Muscle of back (tissue), 11 donors: ENCODE data around the gene BRD1. TPM values are rescaled to one million over a fixed set of nuclear protein-coding genes. Genes with fewer than 3 reads are reported as not detected.

ENCODE experiments used
- DNase-seq, 3 donors: peaks; one replicate each; pipeline versions ENCODE4 v3.0.0 to v3.0.0-alpha.2; 2013
- polyA plus RNA-seq, 10 donors: library from polyadenylated mRNA; unstranded; fragments of 120-200 nt; gene quantifications; one replicate each; pipeline ENCODE4 v1.2.1, GENCODE V29; 2013; ENCODE audit not compliant: insufficient read length in 10 of 10

Gene BRD1
- polyA plus RNA-seq, 10 donors = 18.4 to 30.2 (median 25.4) TPM

DNA sequence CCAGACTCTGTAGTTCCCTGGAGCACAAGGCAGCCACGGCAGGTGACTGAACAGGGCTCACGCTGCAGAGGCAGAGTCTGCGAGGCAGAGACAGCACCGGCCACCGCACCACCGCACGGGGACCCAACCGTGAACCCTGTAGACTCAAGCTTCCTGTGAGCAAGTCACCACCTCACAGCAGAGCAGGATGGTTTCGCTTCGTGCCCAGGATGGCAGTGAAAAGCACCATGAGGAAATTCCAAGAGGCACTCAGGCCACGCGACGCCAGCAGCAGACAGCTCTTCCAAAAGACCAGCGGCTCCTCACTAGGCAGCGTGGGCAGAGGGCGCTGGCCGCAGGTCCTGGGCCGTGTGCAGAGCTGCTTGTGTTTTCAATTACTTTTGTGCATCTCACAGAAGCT lies 24.5 kb downstream of the BRD1 start:
- DNase-seq = no peak

DNA sequence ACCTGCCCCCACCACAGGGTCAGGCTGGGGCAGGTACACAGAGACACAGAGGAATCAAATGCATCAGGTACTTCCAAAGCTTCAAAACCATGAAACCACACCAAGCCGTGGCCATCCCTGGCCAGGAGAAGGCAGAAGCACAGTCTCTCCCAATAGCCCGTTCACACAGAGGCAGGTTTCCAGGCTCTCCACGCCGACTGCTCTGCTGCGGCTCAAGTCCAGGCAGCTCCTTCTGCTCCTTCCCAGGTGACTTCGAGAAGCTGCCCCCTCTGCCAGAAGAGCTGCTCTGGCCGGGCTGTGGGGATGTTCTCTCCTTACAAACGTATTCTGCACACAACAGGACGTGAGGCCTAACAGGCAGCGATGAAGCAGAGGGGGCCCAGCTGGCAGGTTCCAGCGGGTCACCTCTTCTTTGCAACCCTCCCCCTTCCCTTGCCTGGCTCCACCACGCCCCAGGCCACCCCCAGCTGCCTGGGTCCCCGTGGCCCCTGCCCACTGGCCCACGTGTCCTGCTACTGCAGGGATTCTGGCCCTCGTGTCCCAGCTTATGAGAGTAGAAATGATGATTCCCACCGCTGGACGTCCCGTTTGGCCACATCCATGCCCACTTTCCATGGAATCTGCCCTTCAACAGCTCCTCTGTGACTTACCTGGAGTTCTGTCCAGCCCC lies 26.1 kb downstream of the BRD1 start:
- DNase-seq = no peak

DNA sequence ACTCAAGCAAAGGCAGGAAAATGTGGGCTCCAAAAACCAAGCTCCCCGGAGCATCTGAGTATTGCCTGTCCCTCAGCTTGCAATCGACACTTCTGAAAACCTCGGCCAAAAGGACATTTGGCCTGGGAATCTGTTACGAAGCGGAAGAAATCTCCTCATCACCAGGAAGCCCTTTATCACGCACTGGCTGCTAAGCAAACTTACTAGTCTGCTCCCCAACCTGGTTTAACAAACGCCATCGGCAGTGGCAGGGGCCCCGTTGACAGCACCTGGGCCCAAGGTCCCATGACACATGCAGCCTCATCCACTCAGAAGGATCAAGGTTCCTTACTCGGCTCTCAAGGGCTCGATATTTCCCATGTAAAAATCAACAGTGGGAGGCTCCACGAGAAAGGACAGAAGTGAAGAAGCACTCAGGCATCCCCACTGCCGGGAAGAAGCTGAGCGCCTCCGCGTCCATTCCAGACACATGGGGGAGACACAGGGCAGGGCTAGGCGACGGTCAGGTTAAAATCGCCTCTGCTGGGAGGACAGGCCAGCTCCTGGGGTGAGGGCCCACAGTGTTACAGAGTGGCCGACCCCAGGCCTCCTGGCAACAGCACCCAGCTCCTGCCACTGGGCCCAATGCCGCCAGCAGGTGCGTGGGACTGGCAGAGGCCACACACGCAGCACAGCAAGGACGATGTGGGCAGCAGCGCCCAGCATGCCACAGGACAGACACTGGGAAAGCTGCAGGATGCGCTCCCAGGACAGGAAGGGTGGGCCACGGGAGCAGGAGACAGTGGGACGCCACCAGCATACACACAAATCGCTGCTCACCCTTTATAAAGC lies 27.1 kb downstream of the BRD1 start:
- DNase-seq = no peak

DNA sequence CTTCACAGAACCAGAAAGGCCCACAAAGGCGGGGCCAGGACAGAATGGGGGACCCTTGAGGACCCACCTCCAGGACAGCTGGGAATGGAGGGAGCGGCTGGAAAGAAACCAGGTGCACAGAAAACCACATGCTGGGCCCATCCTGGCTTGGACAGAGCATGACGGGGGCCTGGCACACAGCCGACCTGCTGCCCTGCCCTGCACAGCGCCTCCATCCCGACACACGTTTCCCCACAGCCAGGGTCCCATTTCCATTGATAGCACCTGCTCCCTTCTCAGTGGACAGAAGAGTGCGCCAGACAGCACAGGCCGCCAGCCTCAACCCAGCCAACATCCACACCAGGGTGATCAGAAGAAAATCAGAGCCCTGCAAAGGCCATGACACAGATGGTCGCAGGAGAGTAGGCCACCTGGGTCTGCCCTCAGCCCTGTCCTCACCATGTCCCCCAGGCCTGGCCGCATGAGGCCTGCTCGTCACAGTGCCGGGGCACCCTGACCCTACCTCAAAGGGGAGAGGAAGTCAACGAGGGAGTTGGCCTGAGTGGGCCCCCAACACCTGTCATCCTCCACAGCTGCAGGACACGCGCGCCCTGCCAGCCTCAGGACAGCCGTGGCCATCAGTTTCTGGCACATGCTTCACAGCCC lies 28.1 kb downstream of the BRD1 start:
- DNase-seq = no peak

- no peak for DNase-seq
These were observed 29.1 kb downstream of the BRD1 start for GRCh38 chr22:49798486-49799151.

DNA sequence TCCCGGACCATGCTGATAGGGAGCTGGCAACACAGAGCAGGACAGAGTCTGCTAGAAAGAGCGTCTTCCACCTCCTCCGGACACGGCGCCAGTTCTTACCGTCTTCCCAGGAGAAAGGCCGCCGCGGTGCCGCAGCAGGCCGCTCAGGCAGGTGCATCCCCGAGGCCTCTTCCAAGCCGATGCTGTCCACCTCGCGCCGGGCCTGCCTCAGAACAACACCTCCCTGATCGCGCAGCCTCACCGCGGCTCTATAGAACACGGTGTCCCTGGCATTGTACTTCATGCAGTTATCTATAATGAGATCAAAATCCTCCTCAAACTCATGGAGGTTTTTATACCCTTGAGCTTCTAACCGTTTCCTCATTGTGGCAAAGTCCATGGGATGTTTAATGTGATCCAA lies 30.0 kb downstream of the BRD1 start:
- no peak for DNase-seq

DNA sequence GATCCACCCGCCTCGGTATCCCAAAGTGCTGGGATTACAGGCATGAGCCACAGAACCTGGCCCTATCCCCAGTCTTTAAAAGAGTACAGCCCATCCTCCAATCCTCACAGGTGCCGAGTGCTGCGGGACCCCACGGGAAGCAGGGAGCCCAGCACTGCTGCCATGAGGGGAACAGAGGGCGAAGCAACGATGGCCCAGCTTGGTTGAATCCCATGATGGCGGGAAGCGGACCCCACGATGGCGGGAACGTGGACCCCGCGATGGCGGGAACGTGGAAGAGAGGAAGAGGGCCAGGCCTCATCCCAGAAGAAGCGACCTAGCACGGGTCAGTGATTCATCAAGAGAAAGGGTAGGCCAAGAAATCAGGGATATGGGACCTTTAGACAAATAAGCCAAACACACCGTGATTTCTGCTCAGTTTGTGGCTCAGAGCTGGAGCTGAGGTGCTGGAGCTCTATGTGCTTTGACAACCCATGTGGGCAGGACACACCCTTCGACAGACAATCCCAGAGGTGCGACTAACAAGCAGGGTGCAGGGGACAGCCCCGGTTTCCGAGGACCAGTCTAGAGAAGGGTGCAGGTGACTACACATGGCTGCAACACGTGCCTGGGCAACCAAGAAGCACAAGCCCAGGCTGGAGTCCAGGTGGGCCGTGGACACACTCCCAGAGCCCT lies 30.9 kb downstream of the BRD1 start:
- no peak for DNase-seq

GRCh38 chr22:49795521-49795920 lies 32.2 kb downstream of the BRD1 start:
- no peak for DNase-seq

DNA sequence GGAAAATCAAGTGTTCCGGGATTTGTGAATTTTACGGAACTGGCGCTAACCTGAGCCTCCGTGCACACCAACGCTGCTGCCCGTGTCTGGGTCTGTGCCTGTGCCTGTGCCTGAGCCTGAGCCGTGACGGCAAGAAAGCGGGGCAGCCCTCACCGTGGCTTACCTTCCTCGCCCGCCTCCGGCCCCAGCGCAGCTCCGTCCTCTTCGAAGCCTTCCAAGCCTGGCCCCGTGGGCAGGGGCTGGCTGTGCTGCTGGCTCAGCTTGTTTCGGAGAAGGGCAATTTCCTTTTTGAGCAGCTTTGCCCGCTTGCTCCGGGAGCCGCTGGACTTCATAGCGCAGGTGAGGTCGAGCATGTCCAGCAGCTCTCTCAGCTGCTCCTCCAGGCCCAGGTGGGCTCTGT lies 33.8 kb downstream of the BRD1 start:
- no peak for DNase-seq

DNA sequence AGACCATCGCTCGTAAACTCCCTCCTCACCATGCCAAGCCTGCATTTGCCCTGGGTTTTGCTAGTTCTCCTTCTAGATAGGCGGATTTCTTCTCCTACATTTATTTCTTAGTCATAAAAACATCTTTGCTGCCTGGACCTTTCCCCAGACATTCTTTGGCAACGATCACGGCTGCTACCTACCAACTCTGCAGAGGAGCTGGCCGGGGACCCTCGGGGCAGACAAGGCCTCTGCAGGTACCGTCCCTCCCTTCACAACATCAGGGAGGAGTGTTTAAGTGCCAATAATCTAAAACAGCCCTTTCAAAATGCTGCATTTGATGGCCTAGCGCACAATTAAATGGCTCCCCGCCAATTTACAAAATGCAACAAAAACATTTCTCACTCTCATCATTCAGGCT lies 34.4 kb downstream of the BRD1 start:
- no peak for DNase-seq

GRCh38 chr22:49792107-49792506 lies 35.6 kb downstream of the BRD1 start:
- no peak for DNase-seq

DNA sequence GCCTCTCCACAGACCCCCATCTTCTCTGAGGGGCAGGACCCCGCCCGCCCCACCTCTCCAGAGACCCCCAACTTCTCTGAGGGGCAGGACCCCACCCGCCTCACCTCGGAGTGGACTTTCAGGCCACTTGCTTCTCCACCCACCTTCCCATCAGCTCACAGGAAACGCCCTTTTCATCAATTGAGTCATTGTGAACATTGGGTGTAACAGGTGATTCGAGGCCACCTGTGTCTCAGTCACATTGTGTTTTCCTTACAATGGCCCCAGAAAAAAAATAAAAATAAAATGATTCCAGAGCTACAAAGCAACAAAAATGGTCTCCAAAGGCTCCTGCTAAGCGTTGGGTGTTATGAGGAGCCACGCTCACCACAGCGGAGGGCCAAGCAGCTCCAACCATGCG lies 36.0 kb downstream of the BRD1 start:
- no peak for DNase-seq

GRCh38 chr22:49790912-49791311 lies 36.8 kb downstream of the BRD1 start:
- DNase-seq = no peak

- peak in 1 of 3 donors; percentile 62 for DNase-seq
These were observed 38.2 kb downstream of the BRD1 start for GRCh38 chr22:49789289-49790141.

DNA sequence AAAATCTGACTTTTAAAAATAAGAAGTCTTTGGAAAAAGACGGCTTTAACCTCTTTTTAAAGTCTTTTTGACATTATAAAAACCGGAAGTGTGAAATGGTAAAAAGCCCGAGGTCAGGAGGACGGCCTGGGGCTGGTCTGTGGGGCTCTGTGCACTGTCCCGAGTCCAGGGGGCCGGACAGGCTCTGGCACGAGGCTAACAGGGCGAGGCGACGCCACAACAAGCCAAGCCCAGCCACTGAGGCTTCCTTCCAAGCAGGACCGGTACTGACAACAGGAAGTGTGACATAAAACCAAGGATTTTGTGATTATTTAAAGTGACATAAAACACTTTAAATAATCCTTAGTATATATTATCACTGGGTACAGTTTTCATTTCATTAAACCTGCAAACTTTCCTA lies 39.2 kb downstream of the BRD1 start:
- DNase-seq = peak in 1 of 3 donors; percentile 62

- no peak for DNase-seq
These were observed 39.8 kb downstream of the BRD1 start for GRCh38 chr22:49787861-49788260.

GRCh38 chr22:49786976-49787706 lies 40.5 kb downstream of the BRD1 start:
- DNase-seq = no peak

GRCh38 chr22:49785841-49786471 lies 41.7 kb downstream of the BRD1 start:
- no peak for DNase-seq

DNA sequence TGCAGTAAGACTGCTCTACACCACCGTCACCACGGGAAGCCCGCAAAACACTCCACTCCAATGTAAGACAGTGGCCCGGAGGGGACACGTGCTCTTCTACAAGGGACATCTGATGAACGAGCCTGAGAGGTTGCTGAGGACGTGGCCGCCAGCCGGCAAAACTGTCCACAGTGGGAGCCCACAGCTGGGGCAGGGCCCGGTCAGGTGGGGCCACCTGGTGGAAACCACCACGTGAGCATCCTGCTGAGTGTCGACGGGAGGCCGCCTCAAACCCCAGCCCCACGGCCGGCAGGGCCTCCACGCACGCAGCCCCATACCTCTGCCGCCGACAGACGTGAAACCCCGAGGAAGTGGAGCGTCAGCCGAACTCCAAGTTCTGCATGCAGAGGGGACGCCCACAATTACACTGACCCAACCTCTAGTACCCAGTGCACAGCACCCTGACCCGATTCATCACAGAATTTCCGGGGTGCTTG lies 42.6 kb downstream of the BRD1 start:
- no peak for DNase-seq

- no peak for DNase-seq
These were observed 43.1 kb downstream of the BRD1 start for GRCh38 chr22:49784630-49784971.
